Measurements from ENCODE around the gene MXI1.
A peak's percentile ranks its signal among the peaks of the same experiment; 100 is the strongest.
"Not testable (repeated sequence)": the region's sequence is repeated elsewhere in the genome, so short reads cannot be mapped to it uniquely, and the experiment has no call there.

Gene MXI1

GRCh38 chr10:110184398-110184797 lies 23.0 kb upstream of the MXI1 start:
- no peak for DNase-seq

GRCh38 chr10:110185646-110186182 lies 21.7 kb upstream of the MXI1 start:
- DNase-seq = not testable (repeated sequence)

GRCh38 chr10:110190170-110190569 lies 17.2 kb upstream of the MXI1 start:
- DNase-seq = no peak

- DNase-seq = no peak
These were observed 14.9 kb upstream of the MXI1 start for GRCh38 chr10:110192552-110192951.

GRCh38 chr10:110200503-110200902 lies 6.9 kb upstream of the MXI1 start:
- no peak for DNase-seq

GRCh38 chr10:110201046-110201445 lies 6.4 kb upstream of the MXI1 start:
- not testable (repeated sequence) for DNase-seq

GRCh38 chr10:110203500-110204455 lies 3.6 kb upstream of the MXI1 start:
- no peak for DNase-seq

- no peak for DNase-seq
These were observed 2.2 kb upstream of the MXI1 start for GRCh38 chr10:110205051-110205675.

- DNase-seq = no peak
These were observed 604 bp downstream of the MXI1 start for GRCh38 chr10:110207805-110208613.

- no peak for DNase-seq
These were observed 1.4 kb downstream of the MXI1 start for GRCh38 chr10:110208614-110209453.

GRCh38 chr10:110209454-110209925 lies 2.1 kb downstream of the MXI1 start:
- DNase-seq = no peak

GRCh38 chr10:110209926-110210673 lies 2.7 kb downstream of the MXI1 start:
- DNase-seq = no peak

GRCh38 chr10:110210674-110211464 lies 3.5 kb downstream of the MXI1 start:
- peak; percentile 63 for DNase-seq

GRCh38 chr10:110211465-110211843 lies 4.0 kb downstream of the MXI1 start:
- no peak for DNase-seq

- no peak for DNase-seq
These were observed 5.0 kb downstream of the MXI1 start for GRCh38 chr10:110212119-110213006.

- DNase-seq = no peak
These were observed 7.0 kb downstream of the MXI1 start for GRCh38 chr10:110214371-110214826.

GRCh38 chr10:110215286-110216170 lies 8.1 kb downstream of the MXI1 start:
- DNase-seq = no peak

- no peak for DNase-seq
These were observed 8.8 kb downstream of the MXI1 start for GRCh38 chr10:110216240-110216639.
